Caco-2 (cell line): Measurements from ENCODE around the gene BAG3. TPM values are rescaled to one million over a fixed set of nuclear protein-coding genes. Genes with fewer than 3 reads are reported as not detected.

Experiments used
- BruUV-seq: library from RNA; stranded (reverse); fragments of 400-500 nt; replicated peaks from 2 replicates; lab custom pipeline; 2021; lab: Mats Ljungman, UMichigan
- CTCF ChIA-PET: fragments of 300-600 bp; sonication (Branson Sonifier 250); formaldehyde crosslinking; loops from one replicate; lab custom pipeline; 2022; ENCODE audit warnings: antibody characterized with exemption; lab: Charles Lee
- POLR2A ChIA-PET: fragments of 300-600 bp; sonication (Branson Sonifier 250); formaldehyde crosslinking; loops from one replicate; lab custom pipeline; 2022; ENCODE audit warnings: antibody characterized with exemption; lab: Charles Lee
- DNase-seq, 2 experiments: peaks; one replicate each; pipeline versions ENCODE4 v3.0.0 to v3.0.0-alpha.2; 2020 to 2022
- H3K27me3 ChIP-seq: replicated peaks from 2 replicates; pipeline ENCODE4 v1.6.0; 2011; ENCODE audit warnings: low read length; ENCODE audit not compliant: control insufficient read depth, insufficient read depth
- H3K36me3 ChIP-seq: 2 replicates; pipeline ENCODE4 v1.5.1; 2011; ENCODE audit warnings: low read length; ENCODE audit not compliant: control insufficient read depth, insufficient read depth
- H3K4me1 ChIP-seq: fragments of 250-450 bp; sonication (Bioruptor Pico); 2 replicates; pipeline ENCODE4 v1.5.1; 2020; ENCODE audit warnings: mild to moderate bottlenecking
- H3K4me3 ChIP-seq: 2 replicates; pipeline ENCODE4 v1.5.1; 2011; ENCODE audit warnings: low read depth, mild to moderate bottlenecking, control low read depth, low read length
- H3K9me3 ChIP-seq: fragments of 250-450 bp; sonication (Bioruptor Pico); 2 replicates; pipeline ENCODE4 v1.5.1; 2020; ENCODE audit warnings: mild to moderate bottlenecking, moderate library complexity
- H3K27ac Mint-ChIP-seq: one replicate; pipeline ENCODE4 v1.8.0; 2022; ENCODE audit warnings: mixed read lengths; ENCODE audit not compliant: unreplicated experiment
- H3K27me3 Mint-ChIP-seq: one replicate; pipeline ENCODE4 v1.8.0; 2022; ENCODE audit warnings: mixed read lengths; ENCODE audit not compliant: insufficient read depth, unreplicated experiment
- H3K36me3 Mint-ChIP-seq: one replicate; pipeline ENCODE4 v1.8.0; 2022; ENCODE audit warnings: mild to moderate bottlenecking, mixed read lengths; ENCODE audit not compliant: insufficient read depth, unreplicated experiment
- H3K4me1 Mint-ChIP-seq: one replicate; pipeline ENCODE4 v1.8.0; 2022; ENCODE audit warnings: low read depth, mixed read lengths; ENCODE audit not compliant: unreplicated experiment
- H3K4me3 Mint-ChIP-seq: one replicate; pipeline ENCODE4 v1.8.0; 2022; ENCODE audit warnings: mild to moderate bottlenecking, moderate library complexity, mixed read lengths; ENCODE audit not compliant: unreplicated experiment
- H3K9me3 Mint-ChIP-seq: one replicate; pipeline ENCODE4 v1.8.0; 2022; ENCODE audit warnings: mixed read lengths; ENCODE audit not compliant: unreplicated experiment
- CTCF ChIP-seq, 2 experiments: fragments of 200-600 bp in 1 of 2; IDR thresholded peaks; 1 replicate in 1 of 2; 2 replicates in 1 of 2; pipeline versions ENCODE4 v1.5.1 to v1.8.0; 2011 to 2022; ENCODE audit warnings: antibody characterized with exemption in 1 of 2, control low read depth in 1 of 2, inconsistent platforms in 1 of 2, low read depth in 1 of 2, low read length in 1 of 2, mild to moderate bottlenecking in 1 of 2, moderate library complexity in 1 of 2; ENCODE audit not compliant: insufficient read depth in 1 of 2, severe bottlenecking in 1 of 2, unreplicated experiment in 1 of 2
- intact Hi-C: fragments of 100-400 bp; cut with micrococcal nuclease; formaldehyde crosslinking; loops from one replicate; pipeline ENCODE4 v1.10.0; 2022; ENCODE audit not compliant: unreplicated experiment
- total RNA-seq: library from RNA; stranded (reverse); gene quantifications from 2 replicates; pipeline ENCODE4 v1.2.3, GENCODE V29; 2022

The BAG3 gene
- total RNA-seq, 1 experiment from 2014 or later, result 30.7 TPM

DNA sequence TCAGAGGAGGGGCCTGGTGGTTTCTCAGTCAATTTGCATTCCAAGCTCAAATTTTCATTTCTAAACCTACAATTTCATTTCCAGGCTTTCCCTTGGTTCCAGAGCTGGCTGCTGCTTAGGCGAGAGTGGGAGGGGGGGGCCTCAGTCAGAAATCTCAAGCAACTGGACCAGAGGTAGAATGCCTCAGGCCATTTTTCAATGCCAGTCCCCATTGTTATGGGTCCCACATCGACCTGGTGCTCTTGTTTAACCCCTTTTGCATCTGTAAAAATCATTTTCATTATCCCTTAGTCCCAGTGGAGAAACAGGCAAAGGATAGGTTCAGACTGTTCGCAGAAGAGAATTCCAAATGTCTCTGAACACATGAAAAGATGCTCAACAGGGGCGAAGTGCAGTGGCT lies 13.5 kb upstream of the BAG3 start:
- Mint-ChIP-seq H3K9me3 (no peaks in the 10 kb centered on the region), H3K27me3 (no peaks in the 10 kb centered on the region), H3K4me3 (no peak overlapping the region), H3K4me1 (peaks cover 6% of the 10 kb centered on the region), H3K27ac (no peak overlapping the region), H3K36me3 (no peaks in the 10 kb centered on the region)
- no TSS peak for BruUV-seq
- POLR2A ChIA-PET, result interaction anchor here (1.0 kb wide), 1 partner anchor 13 kb away, joined by 4 read pairs; the partner anchor contains the start of gene BAG3
- Histone ChIP-seq H3K9me3 (no peaks in the 10 kb centered on the region), H3K4me1 (peaks cover 6% of the 10 kb centered on the region; the same call in 1 of the 2 replicates), H3K4me3 (no peak overlapping the region), H3K27me3 (no peaks in the 10 kb centered on the region), H3K36me3 (no peaks in the 10 kb centered on the region)
- no peak for DNase-seq
- no peak for TF ChIP-seq CTCF (IDR thresholded peaks at IDR 0.05; ENCODE audit: insufficient read depth in 1 of 2, low read depth in 1 of 2, low read length in 1 of 2, severe bottlenecking in 1 of 2, unreplicated experiment in 1 of 2)
- intact Hi-C loops, result no loop called here
- CTCF ChIA-PET, result no interaction called here

DNA sequence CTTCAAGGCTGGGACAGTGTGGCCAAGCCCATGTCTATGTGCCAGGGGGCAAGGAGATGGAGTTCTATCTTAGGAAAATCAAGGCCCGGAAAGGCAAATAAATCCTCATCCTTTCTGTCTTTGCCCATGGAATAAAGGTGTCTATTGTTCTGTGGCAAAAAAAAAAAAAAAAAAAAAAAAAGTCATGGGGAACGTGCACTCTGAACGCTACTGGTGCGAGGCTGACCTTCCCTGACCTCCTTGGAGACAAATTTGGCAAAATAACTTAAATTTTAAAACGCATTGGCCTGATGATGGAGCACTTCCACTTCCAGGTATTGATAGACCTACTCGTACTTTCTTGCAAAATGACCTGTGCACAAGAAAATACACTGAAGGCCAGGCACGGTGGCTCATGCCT lies 12.2 kb upstream of the BAG3 start:
- no peak for TF ChIP-seq CTCF (IDR thresholded peaks at IDR 0.05; ENCODE audit: insufficient read depth in 1 of 2, low read depth in 1 of 2, low read length in 1 of 2, severe bottlenecking in 1 of 2, unreplicated experiment in 1 of 2)
- DNase-seq, result no peak
- peaks cover under 1% of the 10 kb centered on the region; the same call in 1 of the 2 replicates for H3K4me1 ChIP-seq
- Mint-ChIP-seq H3K27me3 (no peaks in the 10 kb centered on the region), H3K4me3 (no peak overlapping the region), H3K9me3 (no peaks in the 10 kb centered on the region), H3K36me3 (no peaks in the 10 kb centered on the region), H3K4me1 (peaks cover 1% of the 10 kb centered on the region), H3K27ac (no peak overlapping the region)
- ChIA-PET CTCF (no interaction called here), POLR2A (no interaction called here)
- BruUV-seq, result no TSS peak
- no peaks in the 10 kb centered on the region for H3K27me3 ChIP-seq
- no peaks in the 10 kb centered on the region for H3K9me3 ChIP-seq
- intact Hi-C loops, result no loop called here
- H3K4me3 ChIP-seq, result no peak overlapping the region
- no peaks in the 10 kb centered on the region for H3K36me3 ChIP-seq

DNA sequence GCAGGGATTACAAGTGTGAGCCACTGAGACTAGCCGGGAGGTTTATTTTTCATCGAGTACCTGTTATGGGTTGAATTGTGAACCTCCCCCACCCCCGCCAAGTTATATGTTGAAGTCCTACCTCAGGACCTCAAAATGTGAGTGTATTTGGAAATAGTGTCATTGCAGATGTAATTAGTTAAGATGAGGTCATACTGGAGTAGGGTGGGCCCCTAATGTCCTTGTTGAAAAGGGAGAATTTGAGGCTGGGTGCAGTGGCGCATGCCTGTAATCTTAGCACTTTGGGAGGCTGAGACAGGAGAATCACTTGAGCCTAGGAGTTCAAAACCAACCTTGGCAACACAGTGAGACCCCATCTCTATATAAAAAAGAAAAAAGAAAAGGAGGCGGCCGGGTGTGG lies 10.8 kb upstream of the BAG3 start:
- Mint-ChIP-seq H3K9me3 (no peaks in the 10 kb centered on the region), H3K27ac (no peak overlapping the region), H3K36me3 (no peaks in the 10 kb centered on the region), H3K4me3 (no peak overlapping the region), H3K4me1 (no peaks in the 10 kb centered on the region), H3K27me3 (no peaks in the 10 kb centered on the region)
- no peaks in the 10 kb centered on the region; the same call in 1 of the 2 replicates for H3K27me3 ChIP-seq
- no peaks in the 10 kb centered on the region for H3K4me1 ChIP-seq
- peaks cover 3% of the 10 kb centered on the region; the same call in 1 of the 2 replicates for H3K9me3 ChIP-seq
- POLR2A ChIA-PET, result no interaction called here
- no TSS peak for BruUV-seq
- DNase-seq, result no peak
- intact Hi-C loops, result no loop called here
- CTCF ChIA-PET, result no interaction called here
- H3K36me3 ChIP-seq, result no peaks in the 10 kb centered on the region
- H3K4me3 ChIP-seq, result no peak overlapping the region
- TF ChIP-seq CTCF (IDR thresholded peaks at IDR 0.05; ENCODE audit: insufficient read depth in 1 of 2, low read depth in 1 of 2, low read length in 1 of 2, severe bottlenecking in 1 of 2, unreplicated experiment in 1 of 2), result no peak
